Measurements from ENCODE around the gene EVI5. TPM values are rescaled to one million over a fixed set of nuclear protein-coding genes. Genes with fewer than 3 reads are reported as not detected.
A peak's percentile ranks its signal among the peaks of the same experiment; 100 is the strongest.
"Not testable (repeated sequence)": the region's sequence is repeated elsewhere in the genome, so short reads cannot be mapped to it uniquely, and the experiment has no call there.

Gene EVI5
- total RNA-seq, 1 experiment from 2014 or later: 21.3 TPM

DNA sequence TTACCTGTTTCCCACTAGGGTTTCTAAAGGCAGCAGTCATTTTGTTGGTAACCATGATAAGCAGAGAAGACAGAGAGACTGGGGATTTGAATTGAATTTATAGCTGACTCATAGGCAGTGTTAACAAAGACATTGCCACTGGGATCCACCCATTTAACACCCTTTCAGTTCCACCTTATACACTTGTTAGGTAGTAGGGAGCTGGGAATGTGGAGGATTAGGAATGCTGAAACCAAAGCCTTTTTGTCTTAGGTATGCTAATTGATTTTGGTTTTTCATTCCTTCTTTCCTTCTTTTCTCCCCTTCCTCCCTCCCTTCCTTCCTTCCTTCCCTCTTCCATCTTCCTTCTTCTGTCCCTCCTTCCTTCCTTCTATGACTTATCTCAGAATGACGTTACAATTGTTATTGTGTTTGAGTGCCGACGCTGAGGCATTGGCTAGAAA lies 7.5 kb upstream of the EVI5 start:
- DNase-seq (ENCODE audit: low spot score): peak; percentile 64

DNA sequence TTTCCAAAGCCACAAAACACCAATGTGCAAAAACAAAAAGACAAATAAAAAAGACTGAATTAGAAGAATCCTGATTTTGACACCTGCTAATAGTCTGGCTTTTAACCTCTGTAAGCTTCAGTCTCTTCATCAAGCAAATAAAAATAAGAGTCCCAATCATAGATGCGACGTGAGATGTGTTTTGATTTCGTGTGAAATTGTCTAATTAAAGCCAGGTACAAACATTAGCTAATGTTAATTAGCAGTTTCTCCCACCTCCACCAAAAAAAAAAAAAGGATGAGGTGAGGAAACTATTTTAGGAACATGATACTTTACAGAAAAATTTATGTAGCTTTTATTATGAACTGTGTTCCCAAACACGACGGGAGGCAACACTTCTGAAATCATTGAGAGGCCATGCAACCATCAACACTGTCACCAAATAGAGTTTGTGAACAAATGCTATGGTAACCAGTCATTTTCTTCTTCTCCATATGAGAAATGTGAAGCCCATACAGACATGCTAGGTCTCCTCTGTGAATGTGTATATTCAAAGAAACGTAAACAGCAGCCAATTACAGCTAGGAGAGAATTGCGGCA lies 6.7 kb upstream of the EVI5 start:
- DNase-seq (ENCODE audit: low spot score): no peak

DNA sequence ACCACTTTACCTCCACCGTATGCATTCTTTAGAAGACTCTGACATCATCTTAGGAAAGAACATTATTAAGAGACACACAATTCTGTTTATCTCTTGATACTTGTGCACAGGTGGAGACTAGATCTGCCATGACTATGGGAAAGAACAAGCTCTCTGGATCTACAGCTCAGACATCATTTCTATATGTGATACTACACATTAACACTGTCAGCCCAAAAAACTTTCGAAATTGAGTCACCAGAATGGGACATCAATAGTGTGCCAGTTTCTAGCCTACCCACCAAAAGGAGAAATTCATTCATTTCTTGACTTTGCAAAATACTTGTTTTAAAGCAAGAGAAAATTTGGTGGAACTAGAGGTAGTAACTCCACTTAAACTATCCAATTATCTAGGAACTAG lies 6.0 kb upstream of the EVI5 start:
- DNase-seq (ENCODE audit: low spot score): no peak

DNA sequence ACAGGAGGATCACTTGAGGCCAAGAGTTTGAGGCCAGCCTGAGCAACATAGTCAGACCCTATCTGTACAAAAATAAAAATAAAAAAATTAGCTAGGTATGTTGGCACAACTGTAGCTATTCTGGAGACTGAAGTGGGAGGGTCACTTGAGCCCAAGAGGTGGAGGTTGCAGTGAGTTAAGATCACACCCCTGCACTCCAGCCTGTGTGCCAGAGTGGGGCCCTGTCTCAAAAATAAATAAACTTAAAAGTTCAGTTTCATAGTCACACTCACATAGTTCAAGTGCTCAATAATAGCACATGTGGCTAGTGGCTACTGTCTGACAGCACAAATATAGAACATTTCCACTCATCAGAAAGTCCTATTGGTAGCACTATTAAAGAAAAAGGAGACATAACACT lies 5.2 kb upstream of the EVI5 start:
- no peak for DNase-seq (ENCODE audit: low spot score)

DNA sequence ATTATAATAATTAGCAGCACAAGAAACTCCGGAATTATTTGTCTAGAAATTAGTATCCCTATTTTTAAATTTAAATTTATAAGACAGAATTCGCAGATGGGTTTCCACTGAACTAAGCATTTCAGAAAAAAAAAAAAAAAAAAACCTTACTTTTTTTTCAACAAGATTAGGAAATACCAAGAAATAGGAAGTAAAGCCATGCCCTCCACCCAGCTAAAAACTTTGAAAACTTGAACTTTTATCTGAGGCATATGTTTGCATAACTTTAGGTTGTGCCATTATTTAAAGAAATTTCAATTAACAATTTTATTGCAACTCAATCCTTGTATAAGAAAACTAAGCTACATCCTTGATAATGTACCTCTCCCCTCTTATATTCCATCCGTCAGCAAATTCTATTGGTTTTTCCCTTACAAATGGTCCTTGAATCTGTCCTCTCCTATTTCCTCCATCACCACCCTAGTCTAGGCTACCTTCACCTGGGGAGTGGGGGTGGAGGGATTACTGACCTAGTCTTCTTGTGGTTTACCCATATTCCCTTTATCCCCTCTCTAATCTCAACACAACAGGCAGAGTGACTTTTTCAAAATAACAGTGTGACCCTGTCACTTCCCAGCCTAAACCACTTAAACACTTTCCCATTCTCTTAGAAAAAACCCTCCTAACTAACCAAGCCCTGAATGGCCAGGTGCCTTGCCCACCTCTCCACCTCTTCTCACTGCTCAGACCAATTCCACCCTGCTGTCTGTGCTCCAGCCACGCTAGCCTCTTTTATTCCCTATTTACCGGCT lies 1.4 kb upstream of the EVI5 start:
- no peak for DNase-seq (ENCODE audit: low spot score)

DNA sequence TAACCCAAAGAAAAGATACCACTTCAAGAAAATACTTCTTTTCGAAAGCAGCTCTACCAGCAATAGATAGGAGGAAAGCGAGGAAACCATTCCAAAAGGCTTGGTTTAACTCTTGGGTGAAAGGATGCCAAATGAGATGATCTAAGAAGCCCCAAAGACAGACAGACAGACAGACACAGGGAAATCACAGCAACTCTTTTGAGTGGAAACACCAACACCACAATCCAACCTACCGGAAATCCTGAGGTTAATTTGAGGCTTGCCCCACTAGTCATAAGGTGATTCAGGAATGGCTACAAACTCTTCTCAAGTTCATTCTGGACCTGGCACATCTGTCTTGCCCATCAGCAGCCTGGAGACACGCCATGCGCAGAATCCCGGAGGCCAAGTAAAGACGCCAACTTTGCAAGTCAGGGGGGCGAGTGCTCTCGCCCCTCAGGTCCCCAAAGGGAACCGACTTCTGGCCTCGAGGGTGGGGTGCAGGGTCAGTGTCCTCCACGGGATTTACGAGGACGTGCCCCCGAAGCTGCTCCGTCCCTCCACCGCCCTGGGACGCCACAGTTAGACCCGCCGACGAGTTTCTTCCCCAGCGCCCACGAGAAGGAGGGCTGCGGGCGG lies 778 bp downstream of the EVI5 start:
- peak; percentile 33 for DNase-seq (ENCODE audit: low spot score)

DNA sequence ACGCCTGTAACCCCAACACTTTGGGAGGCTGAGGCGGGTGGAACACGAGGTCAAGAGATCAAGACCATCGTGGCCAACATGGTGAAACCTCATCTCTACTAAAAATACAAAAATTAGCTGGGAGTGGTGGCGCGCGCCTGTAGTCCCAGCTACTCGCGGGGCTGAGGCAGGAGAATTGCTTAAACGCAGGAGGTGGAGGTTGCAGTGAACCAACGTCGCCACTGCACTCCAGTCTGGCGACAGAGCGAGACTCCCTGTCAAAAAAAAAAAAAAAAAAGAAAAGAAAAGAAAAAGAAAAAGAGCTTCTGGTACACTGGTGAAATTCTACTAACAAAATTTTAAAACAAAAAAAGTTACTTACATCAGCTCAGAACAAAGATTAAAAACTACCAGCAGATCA lies 1.4 kb downstream of the EVI5 start:
- DNase-seq (ENCODE audit: low spot score): not testable (repeated sequence)

DNA sequence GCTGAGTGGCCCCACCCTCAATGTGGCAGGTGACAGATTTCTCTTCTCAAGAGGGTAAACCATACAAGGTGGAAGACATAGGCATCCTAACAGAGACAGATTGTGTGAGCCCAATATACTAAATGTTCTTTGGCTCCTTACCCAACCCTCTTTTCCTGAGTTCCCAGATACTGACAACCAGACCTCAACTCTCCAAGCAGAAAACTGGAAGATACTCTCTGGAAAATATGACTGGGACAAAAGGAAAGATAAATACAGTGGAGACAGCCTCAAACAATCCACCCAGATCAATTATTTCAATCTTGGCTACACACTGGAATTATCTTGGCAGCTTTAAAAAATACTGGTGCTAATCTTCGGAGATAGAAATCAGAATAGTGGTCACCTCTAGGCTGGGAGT lies 6.5 kb downstream of the EVI5 start:
- DNase-seq (ENCODE audit: low spot score): no peak

DNA sequence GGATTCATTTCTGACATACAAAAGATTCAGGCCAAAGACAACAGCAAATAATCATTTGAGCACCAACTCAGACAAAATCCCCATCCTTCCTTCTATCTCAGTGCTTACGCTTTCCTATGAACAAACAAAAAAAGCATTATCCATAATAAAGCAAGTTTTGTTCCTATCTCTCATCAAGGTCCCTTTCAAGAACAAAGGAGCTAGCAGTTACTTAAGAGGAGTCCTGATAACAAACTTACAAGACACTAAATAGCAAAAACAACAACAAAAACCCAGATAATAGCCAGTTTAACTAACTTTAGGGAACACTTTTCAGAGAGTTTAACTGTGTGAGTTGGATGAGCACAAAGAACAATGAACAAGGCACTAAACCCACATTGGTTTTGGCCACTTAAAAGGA lies 10.5 kb downstream of the EVI5 start:
- no peak for DNase-seq (ENCODE audit: low spot score)

DNA sequence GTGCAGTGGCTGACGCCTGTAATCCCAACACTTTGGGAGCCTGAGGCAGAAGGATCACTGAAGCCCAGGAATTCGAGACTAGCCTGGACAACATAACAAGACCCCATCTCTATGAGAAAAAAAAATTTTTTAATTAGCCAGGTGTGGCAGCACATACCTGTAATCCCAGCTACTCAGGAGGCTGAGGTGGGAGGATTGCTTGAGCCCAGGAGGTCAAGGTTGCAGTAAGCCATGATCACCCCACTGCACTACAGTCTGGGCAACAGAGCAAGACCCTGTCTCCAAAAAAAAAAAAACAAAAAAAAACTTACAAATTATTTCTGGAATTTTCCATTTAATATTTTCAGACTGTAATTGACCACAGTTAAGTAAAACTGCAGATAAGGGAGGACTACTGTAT lies 11.2 kb downstream of the EVI5 start:
- DNase-seq (ENCODE audit: low spot score): not testable (repeated sequence)

DNA sequence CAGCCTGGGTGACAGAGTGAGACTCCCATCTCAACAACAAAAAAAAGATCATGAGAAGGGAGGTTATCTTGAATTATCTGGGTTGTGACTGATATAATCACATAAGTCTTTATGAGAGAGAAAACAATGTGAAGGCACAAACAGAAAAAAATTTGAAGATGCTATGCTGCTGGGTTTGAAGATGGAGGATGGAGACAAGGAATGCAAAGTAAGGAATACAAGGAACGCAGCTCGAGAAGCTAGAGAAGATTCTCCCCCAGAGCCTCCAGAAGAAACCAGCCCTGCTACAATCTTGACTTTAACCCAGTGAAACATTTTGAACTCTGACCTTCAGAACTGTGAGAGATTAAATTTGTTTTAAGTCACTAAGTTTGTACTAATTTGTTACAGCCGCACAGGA lies 15.1 kb downstream of the EVI5 start:
- no peak for DNase-seq (ENCODE audit: low spot score)

DNA sequence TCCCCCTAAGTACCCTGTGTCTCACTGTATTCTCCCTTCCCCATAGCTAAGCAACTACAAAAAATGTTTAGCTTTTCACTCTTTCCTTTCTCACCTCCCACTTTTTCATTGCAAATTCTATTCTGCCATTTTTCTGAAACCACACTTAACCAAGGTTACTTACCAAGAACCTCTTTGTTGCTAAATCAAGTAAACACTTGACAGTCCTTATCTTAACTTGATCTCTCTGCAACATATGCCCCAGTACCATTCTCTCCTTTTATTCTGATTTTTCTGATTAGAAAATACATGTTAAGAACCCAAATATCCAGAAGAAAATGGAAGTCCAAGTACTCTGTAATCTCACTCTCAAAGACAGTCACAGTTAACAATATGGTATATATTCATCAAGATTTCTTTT lies 16.0 kb downstream of the EVI5 start:
- DNase-seq (ENCODE audit: low spot score): no peak

DNA sequence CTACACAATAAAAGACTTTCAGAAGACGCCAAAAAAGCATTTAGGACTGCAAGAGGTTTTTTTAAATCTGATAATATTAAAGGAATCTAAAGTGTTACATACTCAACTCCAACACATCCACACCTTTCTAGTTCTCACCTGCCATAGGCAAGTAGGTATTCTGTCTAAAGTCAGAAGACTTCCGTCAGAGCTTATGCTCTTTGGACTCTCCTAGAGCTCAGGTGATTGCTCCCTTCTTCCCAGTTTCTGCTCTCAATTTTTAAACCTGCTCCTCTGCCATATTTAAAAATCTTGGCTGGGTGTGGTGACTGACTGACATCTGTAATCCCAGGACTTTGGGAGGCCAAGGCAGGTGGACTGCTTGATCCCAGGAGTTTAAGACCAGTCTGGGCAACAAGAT lies 16.6 kb downstream of the EVI5 start:
- DNase-seq (ENCODE audit: low spot score): no peak

DNA sequence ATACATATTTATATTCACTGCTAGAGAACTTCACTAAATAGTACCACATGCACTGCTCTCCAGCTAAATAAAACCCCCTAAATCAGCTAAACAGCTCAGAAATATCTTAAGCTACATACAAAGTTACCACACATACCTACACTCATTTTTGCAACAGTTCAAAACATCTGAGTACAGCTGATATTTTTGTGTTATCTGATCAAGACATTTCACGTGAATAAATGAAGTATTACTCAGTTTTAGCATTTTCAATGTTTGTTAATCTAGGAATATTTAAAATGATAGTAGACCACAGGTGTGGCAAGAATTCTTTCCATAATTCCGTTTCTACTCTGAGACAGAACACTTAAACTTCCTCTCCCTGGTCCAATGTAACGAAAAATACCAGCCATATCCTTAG lies 20.8 kb downstream of the EVI5 start:
- no peak for DNase-seq (ENCODE audit: low spot score)

DNA sequence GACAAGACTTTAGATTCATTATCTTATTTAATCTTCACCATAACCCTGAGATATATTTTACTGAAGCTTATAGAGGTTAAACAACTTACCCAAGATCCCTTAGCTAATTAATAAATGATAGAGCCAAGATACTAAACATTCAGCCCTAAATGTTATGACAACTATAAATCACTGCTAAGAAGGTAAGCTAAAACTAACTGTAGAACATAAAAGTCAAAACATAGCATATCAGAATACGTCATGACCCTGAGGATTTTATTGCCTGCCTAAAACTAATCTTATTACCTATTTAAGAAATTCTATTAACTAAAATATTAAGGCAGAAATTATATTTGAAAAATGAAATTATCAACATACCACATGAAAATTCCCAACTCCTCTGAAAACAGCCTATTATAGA lies 22.6 kb downstream of the EVI5 start:
- no peak for DNase-seq (ENCODE audit: low spot score)

DNA sequence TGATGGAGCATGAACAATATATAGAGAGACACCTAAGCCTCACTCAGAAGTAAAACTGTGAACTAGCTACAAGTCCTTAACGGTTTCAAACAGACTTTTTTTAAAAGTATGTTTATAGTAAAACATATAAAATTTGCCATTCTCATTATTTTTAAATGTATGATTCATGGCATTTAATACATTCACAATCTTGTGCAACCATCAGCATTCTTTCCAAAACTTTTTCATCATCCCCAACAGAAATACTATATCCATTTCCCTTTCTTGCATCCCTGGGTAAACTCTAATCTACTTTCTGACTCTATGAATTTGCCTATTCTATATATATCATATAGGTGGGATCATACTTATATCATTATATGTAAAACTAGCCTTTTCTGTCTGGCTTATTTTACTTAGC lies 25.5 kb downstream of the EVI5 start:
- DNase-seq (ENCODE audit: low spot score): no peak

DNA sequence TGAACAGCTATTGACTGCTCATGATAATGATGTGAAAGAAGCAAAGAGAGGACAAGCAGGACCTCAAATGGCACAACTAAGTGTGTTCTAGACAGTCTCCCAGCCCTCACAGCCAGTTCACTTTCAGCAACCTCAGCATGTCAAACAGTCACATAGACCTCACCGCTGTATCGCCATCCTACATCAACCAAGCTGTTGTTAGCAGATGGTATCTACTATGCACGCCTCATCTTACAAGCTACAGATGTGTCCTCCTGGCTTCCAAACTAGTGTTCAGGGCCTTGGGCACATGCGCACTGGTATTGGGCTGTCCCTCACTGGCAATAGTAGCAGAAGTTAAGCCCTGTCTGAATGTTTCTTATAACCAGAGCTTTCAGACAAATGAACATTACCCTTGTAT lies 28.4 kb downstream of the EVI5 start:
- DNase-seq (ENCODE audit: low spot score): no peak

DNA sequence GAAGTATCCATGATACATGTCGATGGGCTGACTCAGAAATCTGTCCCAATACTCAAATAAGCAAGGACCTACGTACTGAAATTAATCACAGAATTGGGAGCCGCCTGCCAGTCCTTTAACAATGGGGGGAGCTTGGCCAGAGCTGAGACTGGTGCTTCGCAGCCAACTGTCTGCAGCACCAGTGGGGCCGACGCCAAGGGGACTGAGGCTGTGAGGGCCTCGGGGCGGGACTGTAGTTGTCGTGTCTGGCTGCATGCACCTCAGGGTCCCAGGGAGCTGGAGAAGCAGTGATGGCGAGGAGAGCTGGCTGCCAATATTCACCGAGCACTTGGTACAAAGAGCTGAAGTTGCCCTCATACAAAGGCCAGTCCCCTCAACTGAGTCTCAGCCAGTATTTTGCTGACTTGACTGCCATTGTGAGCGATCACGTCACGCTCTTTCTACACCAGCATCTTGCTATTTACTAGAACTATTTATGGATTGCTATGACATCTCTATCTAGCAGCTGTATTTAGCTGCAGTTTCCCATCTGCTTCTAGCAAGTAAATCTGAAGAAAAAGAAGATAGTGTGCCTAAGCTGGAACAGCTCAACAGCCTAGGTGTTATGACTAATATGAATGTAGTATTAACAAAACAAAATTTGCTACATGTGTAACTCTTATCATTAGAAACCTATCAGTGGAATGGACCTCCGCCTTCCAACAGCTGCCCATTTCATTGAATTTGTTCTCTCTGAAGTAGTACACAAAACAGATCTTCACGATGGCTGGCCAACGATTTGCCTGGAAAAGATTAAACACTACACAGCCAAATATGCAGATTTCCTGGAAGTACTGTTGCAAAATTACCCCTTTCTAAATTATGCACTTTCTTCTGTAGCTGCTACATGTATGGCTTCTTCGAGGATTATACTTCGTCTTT lies 29.1 kb downstream of the EVI5 start:
- DNase-seq (ENCODE audit: low spot score): no peak

DNA sequence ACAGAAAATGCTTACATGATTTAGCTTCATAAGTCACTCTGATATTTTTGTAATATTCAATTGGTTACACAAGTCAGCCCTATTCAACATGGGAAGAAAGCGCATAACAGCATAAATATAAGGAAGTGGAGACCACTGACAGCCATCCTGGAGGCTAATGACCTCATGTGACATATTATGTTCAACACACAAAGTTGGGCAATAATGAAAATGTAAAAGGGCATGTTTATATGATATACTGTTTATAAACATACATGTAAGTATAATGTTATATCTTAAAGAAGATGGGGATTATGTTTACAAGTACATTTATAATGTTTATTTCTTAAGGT lies 30.2 kb downstream of the EVI5 start:
- DNase-seq (ENCODE audit: low spot score): no peak

DNA sequence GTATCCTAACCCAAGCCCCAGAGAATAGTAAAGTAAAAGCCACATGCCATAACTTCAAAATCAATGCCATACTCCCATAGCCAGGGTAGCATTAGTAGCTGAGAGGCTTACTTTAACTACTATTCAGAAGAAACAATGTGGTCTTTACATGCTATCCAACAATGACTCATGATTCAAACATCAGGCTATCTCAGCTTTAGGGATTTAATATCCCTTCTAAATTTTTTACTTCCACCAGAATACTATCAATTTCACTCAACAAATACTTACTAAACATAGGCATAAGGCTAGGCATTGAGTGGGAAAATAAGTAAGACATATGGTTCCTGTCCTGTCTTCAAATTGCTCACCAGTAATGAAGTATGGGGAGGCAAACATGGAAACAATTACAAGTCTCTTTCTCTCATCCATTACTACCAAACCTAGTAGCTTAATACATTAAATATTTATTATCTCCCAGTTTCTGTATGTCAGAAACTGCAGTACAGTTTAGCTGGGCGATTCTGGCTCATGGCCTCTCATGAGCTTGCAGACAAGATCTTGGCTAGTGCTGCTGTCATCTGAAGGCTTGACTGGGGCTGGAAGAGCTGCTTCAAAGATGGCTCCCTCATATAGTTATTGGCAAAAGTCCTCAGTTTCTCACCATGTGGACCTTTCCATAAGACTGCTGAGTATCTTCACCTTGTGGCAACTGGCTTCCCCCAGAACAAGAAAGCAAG lies 30.7 kb downstream of the EVI5 start:
- peak; percentile 18 for DNase-seq (ENCODE audit: low spot score)

DNA sequence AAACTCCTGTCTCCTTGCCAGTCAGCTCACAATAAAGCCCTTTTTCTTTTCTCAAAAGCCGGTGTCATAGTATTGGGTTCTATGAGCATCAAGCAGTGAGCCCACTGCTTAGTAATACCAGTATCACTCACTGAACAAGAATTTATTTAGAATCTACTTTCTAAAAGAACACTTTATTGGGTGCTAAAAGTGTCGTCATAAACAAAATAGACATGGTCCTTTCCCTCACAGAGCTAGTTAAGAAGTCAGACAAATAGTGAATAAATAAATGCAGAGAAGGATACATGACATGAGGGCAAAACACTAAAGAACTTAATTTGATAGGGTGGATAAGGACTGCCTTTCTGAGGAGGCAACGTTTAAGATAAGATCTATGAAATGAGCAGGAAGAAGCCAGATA lies 32.2 kb downstream of the EVI5 start:
- DNase-seq (ENCODE audit: low spot score): peak; percentile 11
